GM12878 (cell line): ENCODE measurements around the gene CTIF. TPM values are rescaled to one million over a fixed set of nuclear protein-coding genes. Genes with fewer than 3 reads are reported as not detected.

Experiments used
- ATAC-seq: fragments of 200-7000 bp; cut with Tn5 transposase; 3 replicates; pipeline ENCODE4 v1.9.1; 2020; ENCODE audit warnings: mild to moderate bottlenecking, moderate library complexity
- BruUV-seq: library from RNA; stranded (reverse); fragments of 400-500 nt; replicated peaks from 2 replicates; lab custom pipeline; 2021; lab: Mats Ljungman, UMichigan
- CTCF ChIA-PET: fragments of 300-600 bp; sonication (Branson Sonifier 250); formaldehyde crosslinking; extraction: SDS; loops from one replicate; lab custom pipeline; 2021; ENCODE audit warnings: inconsistent platforms; lab: Yijun Ruan, JAX
- POLR2A ChIA-PET: fragments of 350-600 bp; formaldehyde crosslinking; extraction: SDS; loops from one replicate; lab custom pipeline; 2021; ENCODE audit warnings: inconsistent platforms; lab: Charles Lee
- RAD21 ChIA-PET: fragments of 300-600 bp; sonication (Branson Sonifier 250); formaldehyde crosslinking; loops from one replicate; lab custom pipeline; 2023; ENCODE audit warnings: antibody characterized with exemption; ENCODE audit not compliant: unreplicated experiment; lab: Charles Lee
- SMC1A ChIA-PET: fragments of 300-600 bp; sonication (Branson Sonifier 250); formaldehyde crosslinking; loops from one replicate; lab custom pipeline; 2023; ENCODE audit not compliant: unreplicated experiment, uncharacterized antibody; lab: Charles Lee
- DNase-seq: peaks from one replicate; pipeline ENCODE4 v3.0.0-alpha.2; 2011; ENCODE audit warnings: low read depth, low spot score
- FAIRE-seq: peaks from 3 replicates; lab custom pipeline; 2011; peaks lifted over from hg19 to GRCh38; lab: Jason Lieb, UNC
- H2AFZ ChIP-seq: 2 replicates; pipeline ENCODE4 v1.6.0; 2011; ENCODE audit warnings: low read depth, low read length, control low read depth; ENCODE audit not compliant: control insufficient read depth
- H3K27ac ChIP-seq: 2 replicates; pipeline ENCODE4 v1.5.1; 2011; ENCODE audit warnings: control low read depth; ENCODE audit not compliant: control insufficient read depth, insufficient read depth
- H3K27me3 ChIP-seq, 2 experiments: replicated peaks in 1 of 2; 2 replicates each; pipeline versions ENCODE4 v1.6.0 to v1.6.1; 2011; ENCODE audit warnings: low read length in 1 of 2; ENCODE audit not compliant: control insufficient read depth in 2 of 2, insufficient read depth in 2 of 2
- H3K36me3 ChIP-seq, 2 experiments: 2 replicates each; pipeline ENCODE4 v1.5.1; 2011; ENCODE audit warnings: low read length in 1 of 2; ENCODE audit not compliant: control insufficient read depth in 2 of 2, insufficient read depth in 2 of 2
- H3K4me1 ChIP-seq: 2 replicates; pipeline ENCODE4 v1.6.1; 2011; ENCODE audit warnings: mild to moderate bottlenecking, low read length, moderate library complexity, mixed read lengths; ENCODE audit not compliant: control insufficient read depth, insufficient read depth
- H3K4me2 ChIP-seq: 2 replicates; pipeline ENCODE4 v1.6.0; 2011; ENCODE audit warnings: control low read depth; ENCODE audit not compliant: control insufficient read depth, insufficient read depth
- H3K4me3 ChIP-seq: fragments of 200-600 bp; sonication (generic); 2 replicates; pipeline ENCODE4 v1.5.1; 2016
- H3K79me2 ChIP-seq: 2 replicates; pipeline ENCODE4 v1.6.0; 2011; ENCODE audit warnings: low read length; ENCODE audit not compliant: control insufficient read depth, insufficient read depth
- H3K9ac ChIP-seq: 2 replicates; pipeline ENCODE4 v1.8.0; 2011; ENCODE audit warnings: low read length, control low read depth, mixed read lengths; ENCODE audit not compliant: control insufficient read depth, insufficient read depth
- H3K9me3 ChIP-seq: replicated peaks from 3 replicates; pipeline ENCODE4 v1.5.1; 2011; ENCODE audit warnings: mild to moderate bottlenecking, low read length; ENCODE audit not compliant: control insufficient read depth, insufficient read depth
- H4K20me1 ChIP-seq: 2 replicates; pipeline ENCODE4 v1.6.0; 2011; ENCODE audit not compliant: control insufficient read depth, insufficient read depth
- E2F4 ChIP-seq: IDR thresholded peaks from 2 replicates; pipeline ENCODE4 v1.6.1; 2012; ENCODE audit warnings: low read depth, low read length, improper control_type of control experiment
- RELB ChIP-seq: fragments of 450-650 bp; IDR thresholded peaks from 2 replicates; pipeline ENCODE4 v1.6.1; 2017; ENCODE audit warnings: low read depth, mild to moderate bottlenecking, moderate library complexity
- SMAD5 ChIP-seq: IDR thresholded peaks from 2 replicates; pipeline ENCODE4 v1.6.1; 2016; ENCODE audit warnings: antibody characterized with exemption, low read depth
- STAT1 ChIP-seq: fragments of 450-650 bp; conservative IDR thresholded peaks from 2 replicates; pipeline ENCODE4 v1.6.1; 2014; ENCODE audit warnings: antibody characterized with exemption, mild to moderate bottlenecking
- ZBTB4 ChIP-seq: fragments of 450-650 bp; formaldehyde crosslinking; IDR thresholded peaks from 2 replicates; pipeline ENCODE4 v1.4.0; 2022; ENCODE audit warnings: mild to moderate bottlenecking, moderate library complexity
- WGBS: methylation state at CpG from one replicate; pipeline ENCODE4 v1.1.6; 2016; ENCODE audit warnings: low lambda C conversion rate; ENCODE audit not compliant: insufficient replicate concordance, insufficient coverage; ENCODE audit errors: missing lambda C conversion rate; 5-methylcytosine and 5-hydroxymethylcytosine counted together
- in situ Hi-C: fragments of 300-500 bp; cut with MboI; formaldehyde crosslinking; loops from 9 replicates; pipeline ENCODE4 v1.14.3; 2018; ENCODE audit warnings: mixed read lengths
- intact Hi-C: fragments of 100-400 bp; cut with micrococcal nuclease; formaldehyde crosslinking; loops from one replicate; pipeline ENCODE4 v1.14.2; 2022; ENCODE audit not compliant: unreplicated experiment
- polyA plus RNA-seq, 11 experiments: library from polyadenylated mRNA; depleted of rRNA in 4 of 11; unstranded in 6 of 11; stranded (reverse) in 5 of 11; fragments of >200 nt; fragmentation: Nextera tagmentation in 4 of 11; fragmentation: Illumina TruSeq in 1 of 11; extraction: Ambion mirVana in 4 of 11; extraction: Trizol in 1 of 11; gene quantifications; 1 replicate in 1 of 11; 2 replicates in 10 of 11; pipeline versions ENCODE4 v1.2.1 to v1.2.3, GENCODE V29; 2011 to 2016; ENCODE audit warnings: inconsistent platforms in 2 of 11, missing spikeins in 2 of 11, low read depth in 1 of 11
- total RNA-seq, 4 experiments: library from RNA; depleted of rRNA in 3 of 4; stranded (reverse); fragments of >200 nt in 3 of 4; fragmentation: Illumina TruSeq in 1 of 4; extraction: Trizol in 1 of 4; gene quantifications; 2 replicates each; pipeline versions ENCODE4 v1.2.1 to v1.2.3, GENCODE V29; 2013 to 2021

The CTIF gene
- total and polyA plus RNA-seq, 10 of the 15 experiments (the other 5 are each of a cell fraction or from before 2014, with no cell fraction given), result 0.06 to 11.6 (median 2.5) TPM

- ATAC-seq (no peak), DNase-seq (no peak), FAIRE-seq (no peak)
- H3K27me3 ChIP-seq, result no peaks in the 10 kb centered on the region; a peak in 1 of 4 replicates
- no peak overlapping the region for H3K4me3 ChIP-seq
- RAD21 ChIA-PET, result no interaction called here
- no peak overlapping the region for H3K27ac ChIP-seq
- H3K4me1 ChIP-seq, result no peaks in the 10 kb centered on the region; the same call in 1 of the 2 replicates
- H3K9me3 ChIP-seq, result no peaks in the 10 kb centered on the region
- H3K36me3 ChIP-seq, result no peaks in the 10 kb centered on the region
- H3K9ac ChIP-seq, result no peak overlapping the region
- CTCF ChIA-PET, result no interaction called here
- 92% methylated on average over 16 of the region's 16 CpGs for WGBS
- in situ Hi-C loops, result no loop called here
- intact Hi-C loops, result no loop called here
- no peak overlapping the region for H2AFZ ChIP-seq
- no peak for TF ChIP-seq ZBTB4 (CRISPR knock-in tag)
- no peak for TF ChIP-seq SMAD5
- TF ChIP-seq E2F4, result no peak
- TF ChIP-seq STAT1, result no peak
- TF ChIP-seq RELB, result no peak
- H3K4me2 ChIP-seq, result no peak overlapping the region
- H3K79me2 ChIP-seq, result no peaks in the 10 kb centered on the region
- POLR2A ChIA-PET, result interaction anchor here (0.6 kb wide), 2 partner anchors 235 to 1738 kb away, joined by 3 read pairs; no protein-coding TSS in a partner anchor
- BruUV-seq, result no TSS peak
- SMC1A ChIA-PET, result no interaction called here
- H4K20me1 ChIP-seq, result no peaks in the 10 kb centered on the region
Observed at GRCh38 chr18:48544661-48545415, 6.0 kb downstream of the CTIF start.
